ENCODE measurements around the gene MTURN. TPM values are rescaled to one million over a fixed set of nuclear protein-coding genes. Genes with fewer than 3 reads are reported as not detected.

Gene MTURN
- total and polyA plus RNA-seq, 10 of the 15 experiments (the other 5 are each of a cell fraction or from before 2014, with no cell fraction given): 0.52 to 5.0 (median 3.3) TPM

- CTCF ChIA-PET: interaction anchor here (0.8 kb wide), 1 partner anchor 10 kb away, joined by 3 read pairs; no protein-coding TSS in a partner anchor
- H3K9ac ChIP-seq (ENCODE audit: control insufficient read depth, insufficient read depth, low read length): no peak overlapping the region
- in situ Hi-C loops (cut with MboI) (no loop called here), intact Hi-C loops (cut with micrococcal nuclease; ENCODE audit: unreplicated experiment) (no loop called here)
- no TSS peak for BruUV-seq (replicated peaks)
- no peak overlapping the region for H2AFZ ChIP-seq (ENCODE audit: control insufficient read depth, low read depth, low read length)
- H3K4me2 ChIP-seq (ENCODE audit: control insufficient read depth, insufficient read depth): no peak overlapping the region
- POLR2A ChIA-PET: interaction anchor here (0.8 kb wide), 1 partner anchor 26 kb away, joined by 3 read pairs; no protein-coding TSS in a partner anchor
- no peak for DNase-seq (ENCODE audit: low read depth, low spot score)
- WGBS (ENCODE audit: insufficient coverage, insufficient replicate concordance, low lambda C conversion rate, missing lambda C conversion rate): 65% methylated on average over 8 of the region's 8 CpGs
- H3K36me3 ChIP-seq (ENCODE audit: control insufficient read depth in 2 of 2, insufficient read depth in 2 of 2, low read length in 1 of 2): no peaks in the 10 kb centered on the region
- SMC1A ChIA-PET (ENCODE audit: uncharacterized antibody, unreplicated experiment): interaction anchor here (0.7 to 1.9 kb wide), 9 partner anchors 8 to 67 kb away, joined by 3 to 6 read pairs (median 3); no protein-coding TSS in a partner anchor
- H3K27me3 ChIP-seq (replicated peaks in 1 of 2; ENCODE audit: control insufficient read depth in 2 of 2, insufficient read depth in 2 of 2, low read length in 1 of 2): no peaks in the 10 kb centered on the region
- peaks cover 11% of the 10 kb centered on the region for H3K4me1 ChIP-seq (ENCODE audit: control insufficient read depth, insufficient read depth, low read length)
- no peaks in the 10 kb centered on the region; the same call in 2 of the 3 replicates for H3K9me3 ChIP-seq (replicated peaks; ENCODE audit: control insufficient read depth, insufficient read depth, low read length)
- no peak overlapping the region for H3K4me3 ChIP-seq
- TF ChIP-seq EP300 (IDR thresholded peaks at IDR 0.05; ENCODE audit: borderline replicate concordance in 1 of 2, control insufficient read depth in 1 of 2, low read depth in 2 of 2, low read length in 2 of 2) (no peak), PRDM15 (CRISPR knock-in tag; IDR thresholded peaks at IDR 0.05) (no peak), MEF2B (IDR thresholded peaks at IDR 0.05; ENCODE audit: partially characterized antibody, poor library complexity, severe bottlenecking) (no peak), ZNF274 (IDR thresholded peaks at IDR 0.05; ENCODE audit: insufficient read depth, insufficient read length) (no peak), STAT1 (conservative IDR thresholded peaks at IDR 0.05) (no peak), SMC3 (IDR thresholded peaks at IDR 0.05; ENCODE audit: borderline replicate concordance, low read length) (no peak), ZNF622 (IDR thresholded peaks at IDR 0.05) (no peak), RELB (IDR thresholded peaks at IDR 0.05; ENCODE audit: low read depth) (no peak), SREBF1 (IDR thresholded peaks at IDR 0.05; ENCODE audit: low read length) (no peak), BMI1 (IDR thresholded peaks at IDR 0.05; ENCODE audit: borderline replicate concordance) (no peak), HDGF (IDR thresholded peaks at IDR 0.05) (no peak)
- H4K20me1 ChIP-seq (ENCODE audit: control insufficient read depth, insufficient read depth): no peaks in the 10 kb centered on the region
- H3K27ac ChIP-seq (ENCODE audit: control insufficient read depth, insufficient read depth): no peak overlapping the region
- RAD21 ChIA-PET (ENCODE audit: unreplicated experiment): no interaction called here
- ATAC-seq: no peak
- H3K79me2 ChIP-seq (ENCODE audit: control insufficient read depth, insufficient read depth, low read length): no peaks in the 10 kb centered on the region
- no peak for FAIRE-seq
Measured at GRCh38 chr7:30206942-30207341, 72.2 kb downstream of the MTURN start.

Measured in GM12878 (cell line).